ENCODE measurements around the gene SLC4A3.

Gene SLC4A3

DNA sequence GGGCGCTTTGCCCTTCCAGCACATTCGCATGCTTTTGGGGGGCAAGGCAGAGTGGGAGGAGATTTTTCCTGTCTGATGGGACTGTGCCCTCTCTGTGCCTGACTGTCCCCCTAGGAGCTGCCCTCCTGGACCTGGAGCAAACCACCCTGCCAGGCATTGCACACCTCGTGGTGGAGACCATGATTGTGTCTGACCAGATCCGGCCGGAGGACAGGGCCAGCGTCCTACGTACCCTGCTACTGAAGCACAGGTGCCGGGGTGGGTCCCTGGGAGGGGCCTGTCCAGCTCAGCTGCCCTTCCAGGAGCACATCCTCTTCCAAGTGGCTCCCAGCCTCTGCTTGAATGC lies 5.3 kb downstream of the SLC4A3 start:
- DNase-seq, result no peak

DNA sequence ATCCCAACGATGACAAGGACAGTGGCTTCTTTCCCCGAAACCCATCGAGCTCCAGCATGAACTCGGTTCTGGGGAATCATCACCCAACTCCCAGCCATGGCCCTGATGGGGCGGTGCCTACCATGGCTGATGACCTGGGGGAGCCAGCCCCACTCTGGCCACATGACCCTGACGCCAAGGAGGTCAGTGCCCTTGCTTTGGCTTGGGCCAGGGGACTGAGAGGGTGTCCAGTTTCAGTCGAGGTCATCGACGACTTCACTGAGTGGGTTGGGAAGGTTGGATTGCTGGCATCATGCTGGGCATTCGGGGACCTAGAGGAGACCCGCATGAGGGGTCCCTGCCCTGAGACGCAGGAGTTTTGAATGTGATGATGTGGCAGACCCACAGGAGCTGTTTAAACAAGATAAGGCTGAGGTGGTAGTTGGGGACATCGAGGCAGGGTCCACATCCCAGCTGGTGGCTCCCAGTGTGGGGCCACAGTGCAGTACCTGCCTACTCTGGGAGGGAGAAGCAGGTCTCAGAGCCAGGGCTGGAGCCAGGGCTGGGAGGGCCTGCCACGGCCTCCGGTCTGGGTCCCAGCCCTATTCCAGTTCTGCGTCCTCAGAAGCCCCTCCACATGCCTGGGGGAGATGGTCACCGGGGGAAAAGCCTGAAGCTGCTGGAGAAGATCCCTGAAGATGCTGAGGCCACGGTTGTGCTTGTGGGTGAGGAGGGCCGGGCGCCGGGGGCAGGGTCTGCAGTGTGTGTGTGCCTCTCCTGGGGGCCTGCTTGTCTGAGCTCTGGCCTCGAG lies 6.0 kb downstream of the SLC4A3 start:
- no peak for DNase-seq

DNA sequence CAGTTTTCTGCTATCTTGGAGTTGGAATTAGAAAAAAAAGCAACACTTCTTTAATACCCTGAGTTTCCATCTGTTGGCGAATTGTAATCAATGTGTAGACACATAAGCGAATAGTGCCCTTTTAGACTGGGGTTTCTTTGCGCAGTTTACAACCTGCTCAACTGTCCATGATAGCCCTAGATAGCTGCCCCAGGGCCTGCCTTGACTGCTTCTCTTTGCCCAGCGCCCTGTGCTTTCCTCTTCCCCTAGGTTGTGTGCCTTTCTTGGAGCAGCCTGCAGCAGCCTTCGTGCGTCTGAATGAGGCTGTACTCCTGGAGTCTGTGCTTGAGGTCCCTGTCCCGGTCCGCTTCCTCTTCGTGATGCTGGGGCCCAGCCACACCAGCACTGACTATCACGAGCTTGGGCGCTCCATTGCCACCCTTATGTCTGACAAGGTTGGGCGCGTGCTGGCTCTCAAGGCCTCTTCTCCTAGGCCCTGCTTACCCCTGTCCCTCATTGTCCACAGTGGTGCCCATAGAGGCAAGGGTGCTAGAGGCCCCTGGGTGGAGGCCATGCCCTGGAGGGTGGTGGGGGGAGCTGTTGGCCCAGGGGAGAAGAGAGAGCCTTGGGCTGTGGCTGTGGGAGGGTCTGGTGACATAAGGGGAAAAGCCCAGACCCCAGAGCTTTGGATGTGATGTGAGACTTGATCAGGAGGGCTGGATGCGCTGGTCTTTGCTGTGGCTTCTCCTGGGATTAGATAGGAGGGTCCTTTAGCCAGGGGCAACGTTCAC lies 6.9 kb downstream of the SLC4A3 start:
- no peak for DNase-seq

- no peak for DNase-seq
Observed at GRCh38 chr2:219634951-219635751, 7.7 kb downstream of the SLC4A3 start.

GRCh38 chr2:219636144-219636915 lies 8.9 kb downstream of the SLC4A3 start:
- DNase-seq, result no peak

GRCh38 chr2:219636941-219637841 lies 9.8 kb downstream of the SLC4A3 start:
- DNase-seq, result no peak

DNA sequence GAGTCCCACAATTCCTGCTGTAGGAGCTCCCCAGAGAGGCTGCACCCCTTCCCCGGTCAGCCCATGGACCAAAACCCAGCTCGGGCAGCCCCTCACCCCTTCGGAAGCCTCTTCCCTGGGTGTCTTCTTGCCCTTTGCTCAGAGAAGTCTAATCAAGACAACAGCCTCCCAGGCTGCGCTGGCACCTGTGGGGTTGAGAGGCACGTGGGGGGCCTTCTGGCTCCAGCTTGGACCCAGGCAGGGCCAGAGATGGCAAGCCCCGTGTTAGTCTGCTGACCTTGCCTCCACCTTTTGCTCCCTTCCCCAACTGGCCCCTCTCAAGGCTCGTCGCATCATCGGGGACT lies 10.4 kb downstream of the SLC4A3 start:
- no peak for DNase-seq

- DNase-seq, result no peak
Observed at GRCh38 chr2:219638217-219638947, 11.0 kb downstream of the SLC4A3 start.

GRCh38 chr2:219638948-219639755 lies 11.7 kb downstream of the SLC4A3 start:
- DNase-seq, result no peak

DNA sequence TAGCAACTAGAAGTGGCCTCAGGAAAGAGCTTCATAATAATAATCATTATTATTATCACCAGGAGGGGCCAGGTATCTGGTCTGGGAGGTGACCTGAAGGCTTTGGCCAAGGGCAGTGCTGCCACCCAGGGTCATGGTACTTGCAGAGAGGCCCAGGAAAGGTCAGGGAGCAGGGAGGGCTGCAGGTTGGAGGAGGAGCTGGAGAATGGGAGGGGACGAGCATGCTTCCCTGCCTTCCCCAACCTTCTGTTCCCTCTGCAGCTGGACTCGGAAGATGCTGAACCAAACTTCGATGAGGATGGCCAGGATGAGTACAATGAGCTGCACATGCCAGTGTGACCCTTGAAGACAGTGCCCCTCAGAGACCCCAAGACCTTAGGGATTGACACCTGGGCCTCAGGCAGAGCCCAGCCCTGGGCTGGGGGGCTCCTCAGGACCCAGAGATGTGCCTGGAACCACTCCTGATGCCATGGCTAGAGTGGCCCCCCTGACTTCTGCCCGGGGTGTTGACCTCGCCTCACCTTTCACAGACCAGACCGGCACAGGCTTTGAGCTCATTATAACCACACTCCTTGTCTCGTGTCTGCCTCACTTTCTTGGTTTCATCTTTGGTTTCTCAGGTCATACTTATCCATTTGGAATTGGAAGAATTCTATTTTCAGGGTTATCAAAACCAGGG lies 14.1 kb downstream of the SLC4A3 start:
- no peak for DNase-seq

- DNase-seq, result no peak
Observed at GRCh38 chr2:219642069-219642454, 14.6 kb downstream of the SLC4A3 start.

GRCh38 chr2:219642465-219643083 lies 15.1 kb downstream of the SLC4A3 start:
- peak; percentile 80 for DNase-seq

- no peak for DNase-seq
Observed at GRCh38 chr2:219643084-219643473, 15.6 kb downstream of the SLC4A3 start.

DNA sequence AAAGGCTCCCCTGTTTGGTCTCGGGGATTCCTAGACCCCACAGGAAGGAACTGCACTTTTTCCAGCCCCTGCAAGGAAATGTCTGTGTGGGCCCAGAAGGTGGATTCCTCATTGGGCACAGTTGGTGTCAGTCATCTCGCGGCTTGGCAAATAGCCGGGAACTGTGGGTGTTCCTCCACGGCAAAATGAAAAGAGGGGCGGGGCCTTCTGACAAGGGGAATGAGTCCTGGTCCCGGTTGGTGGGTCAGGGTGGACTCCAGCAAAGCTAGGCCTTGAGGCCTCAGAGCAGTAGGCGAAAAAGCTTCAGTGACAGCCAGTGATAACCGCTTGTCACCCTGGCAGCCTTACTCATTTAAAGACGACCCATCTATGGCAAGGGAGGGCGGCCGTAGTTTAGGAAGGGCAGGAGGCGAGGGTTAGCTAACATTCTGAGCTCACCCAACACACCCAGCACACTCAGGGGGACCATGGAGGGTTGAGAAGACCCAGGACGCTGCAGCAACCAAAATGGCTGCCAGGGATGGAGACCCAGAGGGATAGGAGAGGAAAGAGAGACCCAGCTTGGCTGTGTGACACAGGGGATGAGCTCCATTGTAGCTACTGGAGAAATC lies 16.5 kb downstream of the SLC4A3 start:
- no peak for DNase-seq

GRCh38 chr2:219644801-219645480 lies 17.5 kb downstream of the SLC4A3 start:
- DNase-seq, result no peak

- DNase-seq, result no peak
Observed at GRCh38 chr2:219645631-219646527, 18.4 kb downstream of the SLC4A3 start.

DNA sequence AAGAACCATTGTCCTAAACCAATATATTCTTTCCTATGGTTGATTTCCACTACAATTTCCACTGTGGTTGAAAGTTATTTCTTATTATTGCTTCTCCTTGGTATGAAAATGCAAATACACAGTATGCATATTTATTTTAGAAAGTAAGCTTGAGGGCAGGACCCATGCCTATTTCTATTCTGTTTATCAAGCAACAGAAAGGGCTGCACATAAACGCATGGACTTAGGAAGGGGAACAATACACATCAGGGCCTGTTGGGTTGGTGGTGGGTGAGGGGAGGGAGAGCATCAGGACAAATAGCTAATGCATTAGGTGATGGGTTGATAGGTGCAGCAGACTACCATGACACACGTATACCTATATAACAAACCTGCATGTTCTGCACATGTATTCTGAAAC lies 20.7 kb downstream of the SLC4A3 start:
- DNase-seq, result no peak

Data from activated CD4-positive, alpha-beta T cell treated with anti-CD3 and anti-CD28 coated beads for 1 hour (primary cell).